Chondrocyte (in vitro differentiated cells): Measurements from ENCODE around the gene ATP1A1. TPM values are rescaled to one million over a fixed set of nuclear protein-coding genes. Genes with fewer than 3 reads are reported as not detected.

Experiments
- DNase-seq: peaks from one replicate; pipeline ENCODE4 v3.0.0; 2021; ENCODE audit warnings: mixed read lengths, low spot score
- H3K27ac Mint-ChIP-seq: one replicate; pipeline ENCODE4 v1.8.0; 2021; ENCODE audit warnings: mild to moderate bottlenecking, moderate library complexity, mixed read lengths; ENCODE audit not compliant: unreplicated experiment
- H3K27me3 Mint-ChIP-seq: 2 replicates; pipeline ENCODE4 v1.8.0; 2021; ENCODE audit warnings: low read depth, mixed read lengths
- H3K36me3 Mint-ChIP-seq: 2 replicates; pipeline ENCODE4 v1.8.0; 2021; ENCODE audit warnings: low read depth, mixed read lengths
- H3K4me1 Mint-ChIP-seq: 2 replicates; pipeline ENCODE4 v1.8.0; 2021; ENCODE audit warnings: low read depth, mild to moderate bottlenecking, mixed read lengths
- H3K4me3 Mint-ChIP-seq: one replicate; pipeline ENCODE4 v1.8.0; 2021; ENCODE audit warnings: mild to moderate bottlenecking, moderate library complexity, mixed read lengths; ENCODE audit not compliant: unreplicated experiment
- H3K9me3 Mint-ChIP-seq: 2 replicates; pipeline ENCODE4 v1.8.0; 2021; ENCODE audit warnings: low read depth, mixed read lengths
- total RNA-seq: library from RNA; stranded (reverse); gene quantifications from 3 replicates; pipeline ENCODE4 v1.2.1, GENCODE V29; 2021
- TF ChIP-seq, protein P1 (sequence below): fragments of 200-600 bp; sonication (generic); IDR thresholded peaks from 2 replicates; pipeline ENCODE4 v1.5.0; 2021; ENCODE audit warnings: antibody characterized with exemption, mild to moderate bottlenecking, moderate library complexity

The ATP1A1 gene
- total RNA-seq, 1 donor from 2014 or later, result 188 TPM

DNA sequence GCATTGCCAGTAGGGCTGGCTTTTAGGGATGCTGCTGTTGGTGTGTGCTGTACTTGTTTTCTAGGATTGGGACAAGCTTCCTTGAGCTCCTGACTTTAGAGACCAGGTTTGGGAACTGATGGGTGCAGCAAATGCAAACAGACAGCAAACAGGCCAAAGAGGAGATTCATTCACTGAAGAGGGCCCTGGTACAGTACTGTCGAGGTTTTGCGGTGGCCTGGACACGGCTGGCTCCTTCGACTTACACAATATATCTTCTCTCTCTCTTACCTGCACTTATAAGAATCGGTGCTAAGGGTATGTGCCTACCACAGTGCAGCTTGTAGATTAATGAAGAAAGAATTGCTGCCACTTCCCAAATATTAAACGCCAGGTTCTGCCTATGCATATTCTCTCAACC is 44.6 kb downstream of the ATP1A1 start:
- Mint-ChIP-seq H3K4me1 (peaks cover 24% of the 10 kb centered on the region), H3K27me3 (peaks cover 2% of the 10 kb centered on the region), H3K9me3 (no peaks in the 10 kb centered on the region), H3K36me3 (no peaks in the 10 kb centered on the region), H3K4me3 (peak overlapping the region; percentile 83), H3K27ac (no peak overlapping the region)
- DNase-seq, result no peak
- TF ChIP-seq, protein P1, sequence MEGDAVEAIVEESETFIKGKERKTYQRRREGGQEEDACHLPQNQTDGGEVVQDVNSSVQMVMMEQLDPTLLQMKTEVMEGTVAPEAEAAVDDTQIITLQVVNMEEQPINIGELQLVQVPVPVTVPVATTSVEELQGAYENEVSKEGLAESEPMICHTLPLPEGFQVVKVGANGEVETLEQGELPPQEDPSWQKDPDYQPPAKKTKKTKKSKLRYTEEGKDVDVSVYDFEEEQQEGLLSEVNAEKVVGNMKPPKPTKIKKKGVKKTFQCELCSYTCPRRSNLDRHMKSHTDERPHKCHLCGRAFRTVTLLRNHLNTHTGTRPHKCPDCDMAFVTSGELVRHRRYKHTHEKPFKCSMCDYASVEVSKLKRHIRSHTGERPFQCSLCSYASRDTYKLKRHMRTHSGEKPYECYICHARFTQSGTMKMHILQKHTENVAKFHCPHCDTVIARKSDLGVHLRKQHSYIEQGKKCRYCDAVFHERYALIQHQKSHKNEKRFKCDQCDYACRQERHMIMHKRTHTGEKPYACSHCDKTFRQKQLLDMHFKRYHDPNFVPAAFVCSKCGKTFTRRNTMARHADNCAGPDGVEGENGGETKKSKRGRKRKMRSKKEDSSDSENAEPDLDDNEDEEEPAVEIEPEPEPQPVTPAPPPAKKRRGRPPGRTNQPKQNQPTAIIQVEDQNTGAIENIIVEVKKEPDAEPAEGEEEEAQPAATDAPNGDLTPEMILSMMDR, result no peak

GRCh38 chr1:116418091-116418830 is 45.2 kb downstream of the ATP1A1 start:
- Mint-ChIP-seq H3K4me3 (peak overlapping the region; percentile 83), H3K27ac (peak overlapping the region; percentile 37), H3K36me3 (no peaks in the 10 kb centered on the region), H3K4me1 (peaks cover 24% of the 10 kb centered on the region), H3K27me3 (peaks cover 2% of the 10 kb centered on the region), H3K9me3 (no peaks in the 10 kb centered on the region)
- TF ChIP-seq, protein P1, result no peak
- no peak for DNase-seq

DNA sequence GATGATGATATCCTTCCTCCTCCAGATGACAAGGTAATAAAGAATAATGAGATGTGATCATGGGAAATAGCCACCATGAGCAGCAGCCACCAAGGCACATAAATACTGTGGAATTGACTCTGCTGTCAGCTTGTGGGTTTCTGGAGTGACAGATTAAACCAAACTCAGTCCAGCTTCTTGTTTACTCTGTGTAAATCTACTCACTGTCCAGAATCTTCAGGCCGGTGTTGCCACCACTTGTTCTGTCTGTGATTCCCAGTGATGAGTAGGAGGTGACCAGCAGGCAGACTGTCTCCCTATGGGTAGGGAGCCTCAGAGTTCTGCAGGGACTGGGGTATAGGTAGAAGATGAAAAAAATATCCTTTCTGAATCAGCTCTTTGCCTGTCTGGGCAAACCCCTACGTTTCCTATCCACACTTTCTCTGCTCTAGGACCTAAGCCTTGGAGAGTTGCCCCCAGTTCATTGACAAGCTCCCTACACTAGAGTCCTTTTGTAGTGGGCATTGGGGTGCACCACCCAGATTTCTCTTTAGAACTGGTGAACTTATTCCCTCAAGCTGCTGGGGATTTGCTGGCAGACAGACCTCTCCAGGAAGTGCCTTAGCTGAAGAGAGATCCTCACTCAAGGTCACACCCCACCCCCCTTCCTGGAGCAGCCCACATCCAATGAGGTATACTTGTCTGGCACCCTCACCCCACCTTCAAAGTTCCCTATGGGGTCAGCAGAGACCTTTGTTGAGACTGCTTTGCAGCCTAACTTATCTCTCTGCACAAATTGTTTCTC is 47.6 kb downstream of the ATP1A1 start:
- TF ChIP-seq, protein P1, result no peak
- no peaks in the 10 kb centered on the region for H3K36me3 Mint-ChIP-seq
- peaks cover 14% of the 10 kb centered on the region for H3K27me3 Mint-ChIP-seq
- no peak for DNase-seq
- no peak overlapping the region for H3K27ac Mint-ChIP-seq
- peaks cover 24% of the 10 kb centered on the region for H3K4me1 Mint-ChIP-seq
- H3K9me3 Mint-ChIP-seq, result no peaks in the 10 kb centered on the region
- no peak overlapping the region for H3K4me3 Mint-ChIP-seq

DNA sequence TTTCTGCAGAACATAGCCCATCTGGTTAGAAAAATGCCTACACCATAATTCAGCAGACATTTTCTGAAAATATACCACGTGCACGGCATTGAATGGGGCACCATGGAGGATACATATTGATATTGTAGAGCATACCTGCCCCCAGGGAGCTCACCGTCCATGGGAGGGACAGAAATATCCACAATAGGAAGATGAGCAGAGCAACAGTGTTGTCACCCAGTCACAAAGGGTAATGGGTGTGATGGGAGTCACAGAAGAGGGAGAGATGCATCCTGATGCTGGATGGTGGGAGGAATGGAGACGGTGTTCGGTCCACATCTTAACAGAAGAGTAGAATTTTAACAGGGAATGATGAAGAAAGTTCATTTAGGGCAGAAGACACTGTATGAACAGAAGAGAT is 51.4 kb downstream of the ATP1A1 start:
- Mint-ChIP-seq H3K4me3 (no peak overlapping the region), H3K36me3 (no peaks in the 10 kb centered on the region), H3K9me3 (no peaks in the 10 kb centered on the region), H3K27me3 (peaks cover 14% of the 10 kb centered on the region), H3K4me1 (no peaks in the 10 kb centered on the region), H3K27ac (no peak overlapping the region)
- TF ChIP-seq, protein P1, result no peak
- DNase-seq, result no peak

GRCh38 chr1:116424863-116425262 is 51.8 kb downstream of the ATP1A1 start:
- no peaks in the 10 kb centered on the region for H3K36me3 Mint-ChIP-seq
- no peak overlapping the region for H3K27ac Mint-ChIP-seq
- no peak for DNase-seq
- H3K4me1 Mint-ChIP-seq, result no peaks in the 10 kb centered on the region
- no peak overlapping the region for H3K4me3 Mint-ChIP-seq
- TF ChIP-seq, protein P1, result no peak
- H3K9me3 Mint-ChIP-seq, result no peaks in the 10 kb centered on the region
- H3K27me3 Mint-ChIP-seq, result peaks cover 14% of the 10 kb centered on the region
